HCT116 (cell line): ENCODE data around the gene RAB36. TPM values are rescaled to one million over a fixed set of nuclear protein-coding genes. Genes with fewer than 3 reads are reported as not detected.
"Not testable (repeated sequence)": the region's sequence is repeated elsewhere in the genome, so short reads cannot be mapped to it uniquely, and the experiment has no call there.

Source experiments
- ATAC-seq: fragments of 200-7000 bp; cut with Tn5 transposase; 2 replicates; pipeline ENCODE4 v1.9.1; 2020; ENCODE audit warnings: mild to moderate bottlenecking, moderate library complexity
- BruUV-seq: library from RNA; stranded (reverse); fragments of 400-500 nt; replicated peaks from 2 replicates; lab custom pipeline; 2021; lab: Mats Ljungman, UMichigan
- CTCF ChIA-PET: fragments of 300-600 bp; sonication (Branson Sonifier 250); formaldehyde crosslinking; loops from one replicate; lab custom pipeline; 2021; ENCODE audit warnings: antibody characterized with exemption; lab: Charles Lee
- POLR2A ChIA-PET: fragments of 300-600, 350-600 bp; sonication (Branson Sonifier 250); formaldehyde crosslinking; loops from one replicate; lab custom pipeline; 2021; ENCODE audit warnings: antibody characterized with exemption; lab: Charles Lee
- RAD21 ChIA-PET, 2 experiments: fragments of 300-600 bp; sonication (Branson Sonifier 250); formaldehyde crosslinking; loops; one replicate each; lab custom pipeline; 2023; ENCODE audit warnings: low total read pairs in 2 of 2; ENCODE audit not compliant: uncharacterized antibody in 2 of 2, unreplicated experiment in 2 of 2, low non-redundant PET in 1 of 2; lab: Charles Lee
- DNase-seq: peaks from one replicate; pipeline ENCODE4 v3.0.0-alpha.2; 2010; ENCODE audit warnings: low read depth, low spot score
- H2AFZ ChIP-seq: fragments of 200-600 bp; shearing (Covaris generic), sonication (generic); 2 replicates; pipeline ENCODE4 v1.6.1; 2017; ENCODE audit warnings: low read depth, mixed run types, mixed read lengths, antibody characterized with exemption, low read length; ENCODE audit not compliant: poor library complexity, severe bottlenecking
- H3K27ac ChIP-seq: 2 replicates; pipeline ENCODE4 v1.5.1; 2012; ENCODE audit warnings: low read depth, low read length
- H3K27me3 ChIP-seq: fragments of 200-600 bp; sonication (generic); 2 replicates; pipeline ENCODE4 v1.6.1; 2016; ENCODE audit warnings: mixed run types, low read length, mixed read lengths; ENCODE audit not compliant: insufficient read depth
- H3K36me3 ChIP-seq, 2 experiments: fragments of 200-500 bp in 1 of 2; fragments of 200-600 bp in 1 of 2; sonication (Bioruptor generic) in 1 of 2; sonication (generic) in 1 of 2; 2 replicates each; pipeline versions ENCODE4 v1.5.1 to v1.6.1; 2014 to 2016; ENCODE audit warnings: low read length in 2 of 2, inconsistent platforms in 1 of 2, mixed read lengths in 1 of 2, mixed run types in 1 of 2; ENCODE audit not compliant: insufficient read depth in 2 of 2, control insufficient read depth in 1 of 2
- H3K4me1 ChIP-seq, 2 experiments: fragments of 200-600 bp in 1 of 2; sonication (generic) in 1 of 2; 2 replicates each; pipeline versions ENCODE4 v1.5.1 to v1.6.1; 2012 to 2017; ENCODE audit warnings: low read length in 2 of 2, inconsistent platforms in 1 of 2, mild to moderate bottlenecking in 1 of 2, mixed read lengths in 1 of 2, mixed run types in 1 of 2, moderate library complexity in 1 of 2; ENCODE audit not compliant: insufficient read depth in 2 of 2, control insufficient read depth in 1 of 2
- H3K4me2 ChIP-seq: fragments of 200-600 bp; sonication (generic); 2 replicates; pipeline ENCODE4 v1.6.1; 2017; ENCODE audit warnings: mixed run types, low read length, mixed read lengths
- H3K4me3 ChIP-seq, 2 experiments: fragments of 200-600 bp in 1 of 2; sonication (generic) in 1 of 2; replicated peaks in 1 of 2; 2 replicates each; pipeline ENCODE4 v1.5.1; 2011 to 2016; ENCODE audit warnings: low read length in 2 of 2, control low read depth in 1 of 2, low read depth in 1 of 2, mild to moderate bottlenecking in 1 of 2, mixed read lengths in 1 of 2, mixed run types in 1 of 2
- H3K79me2 ChIP-seq: fragments of 200-600 bp; sonication (generic); 2 replicates; pipeline ENCODE4 v1.6.1; 2017; ENCODE audit warnings: mild to moderate bottlenecking, mixed run types, low read length, moderate library complexity, mixed read lengths; ENCODE audit not compliant: insufficient read depth
- H3K9ac ChIP-seq: fragments of 200-600 bp; sonication (generic); 2 replicates; pipeline ENCODE4 v1.6.1; 2016; ENCODE audit warnings: low read length, mixed read lengths
- H3K9me2 ChIP-seq: fragments of 200-600 bp; sonication (generic), shearing (Covaris generic); 2 replicates; pipeline ENCODE4 v1.6.1; 2017; ENCODE audit warnings: mixed run types, mild to moderate bottlenecking, moderate library complexity; ENCODE audit not compliant: insufficient read depth
- H3K9me3 ChIP-seq, 2 experiments: fragments of 200-500 bp in 1 of 2; fragments of 200-600 bp in 1 of 2; sonication (Bioruptor generic) in 1 of 2; sonication (generic) in 1 of 2; 2 replicates each; pipeline ENCODE4 v1.6.1; 2014 to 2017; ENCODE audit warnings: low read length in 2 of 2, mixed read lengths in 2 of 2, inconsistent platforms in 1 of 2, low read depth in 1 of 2, mild to moderate bottlenecking in 1 of 2, mixed run types in 1 of 2, moderate library complexity in 1 of 2; ENCODE audit not compliant: control insufficient read depth in 1 of 2, insufficient read depth in 1 of 2
- H4K20me1 ChIP-seq: fragments of 200-600 bp; sonication (generic), shearing (Covaris generic); 2 replicates; pipeline ENCODE4 v1.6.1; 2017; ENCODE audit warnings: mixed run types, mild to moderate bottlenecking, moderate library complexity; ENCODE audit not compliant: insufficient read depth
- ATF3 ChIP-seq: IDR thresholded peaks from 2 replicates; pipeline ENCODE4 v1.6.1; 2012
- EGR1 ChIP-seq: IDR thresholded peaks from 2 replicates; pipeline ENCODE4 v1.6.1; 2012; ENCODE audit warnings: low read depth
- ELF1 ChIP-seq: IDR thresholded peaks from 2 replicates; pipeline ENCODE4 v1.6.1; 2012; ENCODE audit warnings: low read depth, borderline replicate concordance
- FOSL1 ChIP-seq: IDR thresholded peaks from 2 replicates; pipeline ENCODE4 v1.6.1; 2012; ENCODE audit warnings: low read depth
- JUND ChIP-seq: IDR thresholded peaks from 2 replicates; pipeline ENCODE4 v1.6.1; 2012
- POLR2A ChIP-seq: IDR thresholded peaks from 2 replicates; pipeline ENCODE4 v1.7.0; 2011; ENCODE audit warnings: borderline replicate concordance; ENCODE audit not compliant: insufficient read depth, insufficient read length; ENCODE audit errors: extremely low read depth
- POLR2AphosphoS5 ChIP-seq: IDR thresholded peaks from 2 replicates; pipeline ENCODE4 v1.6.1; 2011; ENCODE audit warnings: mild to moderate bottlenecking, low read depth, low read length, moderate library complexity
- SP1 ChIP-seq: IDR thresholded peaks from 2 replicates; pipeline ENCODE4 v1.6.1; 2012; ENCODE audit warnings: low read depth
- YY1 ChIP-seq: IDR thresholded peaks from 2 replicates; pipeline ENCODE4 v1.6.1; 2011; ENCODE audit warnings: low read length, low read depth, moderate library complexity, mild to moderate bottlenecking; ENCODE audit not compliant: insufficient replicate concordance; ENCODE audit errors: extremely low read depth
- intact Hi-C: fragments of 100-400 bp; cut with micrococcal nuclease; formaldehyde crosslinking; loops from 2 replicates; pipeline ENCODE4 v1.10.0; 2022
- total RNA-seq: library from RNA; stranded (reverse); gene quantifications from one replicate; pipeline ENCODE4 v1.2.1, GENCODE V29; 2021; ENCODE audit not compliant: unreplicated experiment
- TF ChIP-seq, protein P1 (sequence below): IDR thresholded peaks from 2 replicates; pipeline ENCODE4 v1.6.1; 2011; ENCODE audit warnings: mild to moderate bottlenecking, low read length, moderate library complexity; ENCODE audit not compliant: insufficient replicate concordance; ENCODE audit errors: extremely low read depth

Gene RAB36
- total RNA-seq, 1 experiment from 2014 or later = 6.1 TPM

GRCh38 chr22:23133922-23134321 lies 11.4 kb upstream of the RAB36 start:
- ChIA-PET CTCF (interaction anchor here (3.1 kb wide), 1 partner anchor 174 kb away, joined by 30 read pairs; no protein-coding TSS in a partner anchor), RAD21 (no interaction called here), POLR2A (no interaction called here)
- intact Hi-C loops = no loop called here
- H3K27ac ChIP-seq = no peak overlapping the region
- H3K27me3 ChIP-seq = no peaks in the 10 kb centered on the region
- H3K4me2 ChIP-seq = no peak overlapping the region
- H3K9me3 ChIP-seq = no peaks in the 10 kb centered on the region
- no peak for DNase-seq
- no peak overlapping the region for H3K4me3 ChIP-seq
- TF ChIP-seq ATF3 = no peak
- TF ChIP-seq FOSL1 = no peak
- TF ChIP-seq POLR2A = no peak
- TF ChIP-seq ELF1 = no peak
- no peak for TF ChIP-seq SP1
- TF ChIP-seq, protein P1, sequence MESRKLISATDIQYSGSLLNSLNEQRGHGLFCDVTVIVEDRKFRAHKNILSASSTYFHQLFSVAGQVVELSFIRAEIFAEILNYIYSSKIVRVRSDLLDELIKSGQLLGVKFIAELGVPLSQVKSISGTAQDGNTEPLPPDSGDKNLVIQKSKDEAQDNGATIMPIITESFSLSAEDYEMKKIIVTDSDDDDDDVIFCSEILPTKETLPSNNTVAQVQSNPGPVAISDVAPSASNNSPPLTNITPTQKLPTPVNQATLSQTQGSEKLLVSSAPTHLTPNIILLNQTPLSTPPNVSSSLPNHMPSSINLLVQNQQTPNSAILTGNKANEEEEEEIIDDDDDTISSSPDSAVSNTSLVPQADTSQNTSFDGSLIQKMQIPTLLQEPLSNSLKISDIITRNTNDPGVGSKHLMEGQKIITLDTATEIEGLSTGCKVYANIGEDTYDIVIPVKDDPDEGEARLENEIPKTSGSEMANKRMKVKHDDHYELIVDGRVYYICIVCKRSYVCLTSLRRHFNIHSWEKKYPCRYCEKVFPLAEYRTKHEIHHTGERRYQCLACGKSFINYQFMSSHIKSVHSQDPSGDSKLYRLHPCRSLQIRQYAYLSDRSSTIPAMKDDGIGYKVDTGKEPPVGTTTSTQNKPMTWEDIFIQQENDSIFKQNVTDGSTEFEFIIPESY = no peak
- no peak for TF ChIP-seq YY1
- no peak for TF ChIP-seq POLR2AphosphoS5
- TF ChIP-seq JUND = no peak
- no peak for TF ChIP-seq EGR1
- no peaks in the 10 kb centered on the region for H3K9me2 ChIP-seq
- BruUV-seq = no TSS peak
- H2AFZ ChIP-seq = no peak overlapping the region
- H3K36me3 ChIP-seq = no peaks in the 10 kb centered on the region
- no peak for ATAC-seq
- H3K4me1 ChIP-seq = peaks cover 0 to 4% of the 10 kb centered on the region in 2 experiments; a peak in 1 of 4 replicates
- no peaks in the 10 kb centered on the region for H3K79me2 ChIP-seq
- H3K9ac ChIP-seq = no peak overlapping the region
- no peaks in the 10 kb centered on the region for H4K20me1 ChIP-seq

DNA sequence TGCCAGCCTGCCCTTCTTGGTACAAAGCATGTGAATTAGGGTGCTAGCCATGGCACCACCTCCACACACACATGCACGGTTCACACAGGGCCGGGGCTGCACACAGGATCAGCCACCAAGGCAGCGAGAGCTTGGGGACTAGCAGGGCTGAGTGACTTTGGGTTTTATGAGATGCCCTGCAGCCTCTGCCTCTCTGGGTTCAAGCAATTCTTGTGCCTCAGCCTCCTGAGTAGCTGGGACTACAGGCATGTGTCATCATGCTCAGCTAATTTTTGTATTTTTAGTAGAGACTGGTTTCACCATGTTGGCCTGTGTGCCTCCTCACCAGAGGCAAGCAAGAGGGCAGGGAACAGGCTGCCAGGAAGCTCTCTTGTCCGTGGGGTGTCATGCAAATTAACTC lies 8.3 kb upstream of the RAB36 start:
- RAD21 ChIA-PET = not testable (repeated sequence)

More for the DNA sequence above, 8.3 kb upstream of the RAB36 start:
- POLR2A ChIA-PET, H3K36me3 ChIP-seq, H3K4me1 ChIP-seq, H2AFZ ChIP-seq, H3K9ac ChIP-seq, ATAC-seq, H4K20me1 ChIP-seq, BruUV-seq, DNase-seq, CTCF ChIA-PET, H3K27ac ChIP-seq, H3K27me3 ChIP-seq, H3K4me2 ChIP-seq, H3K79me2 ChIP-seq, H3K9me2 ChIP-seq, intact Hi-C loops, H3K9me3 ChIP-seq, H3K4me3 ChIP-seq: not testable (repeated sequence)
